ENCODE data around the gene SLC49A3. TPM values are rescaled to one million over a fixed set of nuclear protein-coding genes. Genes with fewer than 3 reads are reported as not detected.

SLC49A3 gene
- total and polyA plus RNA-seq, 2 of the 8 experiments (the other 6 are each of a cell fraction or from before 2014, with no cell fraction given), result 5.0 to 8.8 TPM

GRCh38 chr4:673349-674091 is 15.4 kb downstream of the SLC49A3 start:
- peaks cover 12% of the 10 kb centered on the region; the same call in 1 of the 2 replicates for H3K23me2 ChIP-seq (ENCODE audit: low read depth, low read length)
- 0 out of 2 replicates have a peak overlapping the region, but pooled peaks have one; percentile 46 for H2BK15ac ChIP-seq (ENCODE audit: low read length)
- H3K4ac ChIP-seq (replicated peaks; ENCODE audit: insufficient read length, low read depth, low read length), result no peak overlapping the region
- H4K5ac ChIP-seq (ENCODE audit: insufficient read length, low read depth, low read length), result peak overlapping the region; percentile 78
- peak overlapping the region; percentile 85 to 93 for H3K4me2 ChIP-seq (ENCODE audit: insufficient read depth in 1 of 2, low read depth in 2 of 2, low read length in 2 of 2)
- peaks cover 7% of the 10 kb centered on the region; the same call in 1 of the 2 replicates for H3K79me1 ChIP-seq (ENCODE audit: low read depth, low read length)
- H3K4me3 ChIP-seq (ENCODE audit: extremely low read depth in 1 of 4, insufficient read depth in 2 of 4, low read depth in 3 of 4, low read length in 4 of 4), result peak overlapping the region; percentile 55 to 100 (median 80)
- H4K8ac ChIP-seq (ENCODE audit: extremely low read depth, insufficient read depth, low read length), result peak overlapping the region; percentile 88
- peaks cover 2 to 5% (median 4%) of the 10 kb centered on the region in 4 experiments; a peak in 6 of 7 replicates for H3K4me1 ChIP-seq (replicated peaks in 1 of 4; ENCODE audit: control insufficient read depth in 3 of 4, insufficient read depth in 4 of 4, low read length in 3 of 4)
- peaks cover 0 to 7% of the 10 kb centered on the region in 2 experiments; a peak in 2 of 4 replicates for H3K79me2 ChIP-seq (ENCODE audit: control insufficient read depth in 1 of 2, insufficient read depth in 2 of 2, low read length in 2 of 2)
- H3K36me3 ChIP-seq (ENCODE audit: control insufficient read depth in 2 of 4, insufficient read depth in 4 of 4, low read length in 3 of 4), result peaks cover 8 to 25% (median 13%) of the 10 kb centered on the region in 4 experiments
- H3K27ac ChIP-seq (ENCODE audit: low read depth, low read length), result peak overlapping the region; percentile 72; the same call in 1 of the 2 replicates
- WGBS, 2 experiments (ENCODE audit: extremely low coverage in 1 of 2, insufficient coverage in 1 of 2, insufficient read length in 1 of 2, insufficient replicate concordance in 2 of 2, low coverage in 1 of 2, low lambda C conversion rate in 2 of 2, missing lambda C conversion rate in 1 of 2), result 24% methylated on average over 21 of the region's 55 CpGs; no CpG with 5 or more reads in 1 of the 2 experiments
- H3K23ac ChIP-seq (ENCODE audit: insufficient read length), result peak overlapping the region; percentile 52
- H3K27me3 ChIP-seq (replicated peaks in 1 of 4; ENCODE audit: control insufficient read depth in 3 of 4, extremely low read depth in 1 of 4, insufficient read depth in 3 of 4, low read length in 3 of 4), result no peaks in the 10 kb centered on the region
- no peak overlapping the region for H2AFZ ChIP-seq (ENCODE audit: low read length)
- peak overlapping the region; percentile 36 for H2BK5ac ChIP-seq (ENCODE audit: low read depth, low read length)
- no peaks in the 10 kb centered on the region for H3K9me3 ChIP-seq (ENCODE audit: insufficient read depth in 2 of 2, low read depth in 1 of 2, low read length in 1 of 2)
- DNase-seq (ENCODE audit: low read depth in 1 of 2, low spot score in 2 of 2) (no peak), FAIRE-seq (no peak)
- H2AK5ac ChIP-seq (ENCODE audit: low read depth, low read length), result no peak overlapping the region
- no peak overlapping the region for H2BK20ac ChIP-seq (ENCODE audit: low read length)
- H2BK12ac ChIP-seq (ENCODE audit: low read depth, low read length), result no peak overlapping the region
- no peak overlapping the region for H3K14ac ChIP-seq (ENCODE audit: insufficient read length)
- peak overlapping the region; percentile 52 for H4K91ac ChIP-seq (replicated peaks; ENCODE audit: insufficient read length, low read length)
- H3K9ac ChIP-seq (replicated peaks in 1 of 4; ENCODE audit: extremely low read depth in 1 of 4, low read depth in 3 of 4, low read length in 3 of 4), result peak overlapping the region; percentile 67 to 91 (median 86)
- H3K18ac ChIP-seq (ENCODE audit: extremely low read depth, low read length), result peak overlapping the region; percentile 73; the same call in 1 of the 2 replicates
- peaks cover 3 to 11% of the 10 kb centered on the region in 2 experiments for H4K20me1 ChIP-seq (replicated peaks in 1 of 2; ENCODE audit: control insufficient read depth in 1 of 2, insufficient read depth in 2 of 2, low read length in 2 of 2)
- no peak overlapping the region for H3K56ac ChIP-seq (replicated peaks; ENCODE audit: insufficient read length, low read depth, low read length)
- H2BK120ac ChIP-seq (replicated peaks; ENCODE audit: low read depth, low read length), result no peak overlapping the region
- POLR2A ChIA-PET (ENCODE audit: partially characterized antibody), result interaction anchor here (0.8 to 4.6 kb wide), 14 partner anchors 9 to 98 kb away, joined by 3 to 53 read pairs (median 6); partner anchors contain the start of gene TMEM271
- CTCF ChIA-PET (ENCODE audit: partially characterized antibody), result interaction anchor here (1.0 to 3.4 kb wide), 7 partner anchors 9 to 73 kb away, joined by 3 to 20 read pairs (median 8); no protein-coding TSS in a partner anchor
- TF ChIP-seq RAD21 (IDR thresholded peaks at IDR 0.05 in 1 of 2, conservative IDR thresholded peaks at IDR 0.05 in 1 of 2; ENCODE audit: low read depth in 2 of 2, low read length in 2 of 2), result no peak
- no peak for TF ChIP-seq SP2 (IDR thresholded peaks at IDR 0.05; ENCODE audit: low read length)
- no peak for TF ChIP-seq HDAC6 (IDR thresholded peaks at IDR 0.05; ENCODE audit: low read depth, low read length)
- no peak for TF ChIP-seq CTCF (IDR thresholded peaks at IDR 0.05; ENCODE audit: control extremely low read depth in 1 of 3, insufficient read depth in 1 of 3, low read depth in 1 of 3, low read length in 3 of 3)
- TF ChIP-seq GABPA (IDR thresholded peaks at IDR 0.05; ENCODE audit: borderline replicate concordance, insufficient read depth, low read length), result no peak
- TF ChIP-seq TEAD4 (IDR thresholded peaks at IDR 0.05; ENCODE audit: low read depth, low read length), result no peak
- TF ChIP-seq CHD2 (IDR thresholded peaks at IDR 0.05; ENCODE audit: low read length), result no peak
- no peak for TF ChIP-seq CHD1 (IDR thresholded peaks at IDR 0.05; ENCODE audit: low read depth, low read length)
- no peak for TF ChIP-seq NRF1 (IDR thresholded peaks at IDR 0.05; ENCODE audit: low read depth, low read length)

All from H1 (cell line).